ENCODE measurements around the gene ESF1.
"Not testable (repeated sequence)": the region's sequence is repeated elsewhere in the genome, so short reads cannot be mapped to it uniquely, and the experiment has no call there.

ESF1 gene

GRCh38 chr20:13786143-13786828, 1.6 kb upstream of the ESF1 start:
- DNase-seq: no peak

- no peak for DNase-seq
Observed at GRCh38 chr20:13784271-13784892, 337 bp downstream of the ESF1 start.

- no peak for DNase-seq
Observed at GRCh38 chr20:13783528-13783927, 1.2 kb downstream of the ESF1 start.

GRCh38 chr20:13778827-13779226, 5.9 kb downstream of the ESF1 start:
- DNase-seq: no peak

GRCh38 chr20:13777171-13777601, 7.5 kb downstream of the ESF1 start:
- no peak for DNase-seq

- DNase-seq: no peak
Observed at GRCh38 chr20:13775867-13776266, 8.9 kb downstream of the ESF1 start.

GRCh38 chr20:13772529-13772928, 12.2 kb downstream of the ESF1 start:
- no peak for DNase-seq

- no peak for DNase-seq
Observed at GRCh38 chr20:13771853-13772453, 12.8 kb downstream of the ESF1 start.

GRCh38 chr20:13770141-13770540, 14.6 kb downstream of the ESF1 start:
- DNase-seq: no peak

- no peak for DNase-seq
Observed at GRCh38 chr20:13765868-13766416, 18.8 kb downstream of the ESF1 start.

GRCh38 chr20:13765299-13765698, 19.4 kb downstream of the ESF1 start:
- DNase-seq: no peak

GRCh38 chr20:13760451-13760946, 24.2 kb downstream of the ESF1 start:
- not testable (repeated sequence) for DNase-seq

GRCh38 chr20:13758884-13759283, 25.8 kb downstream of the ESF1 start:
- no peak for DNase-seq

- no peak for DNase-seq
Observed at GRCh38 chr20:13756551-13756950, 28.2 kb downstream of the ESF1 start.

GRCh38 chr20:13755809-13756208, 28.9 kb downstream of the ESF1 start:
- DNase-seq: no peak

GRCh38 chr20:13753436-13754036, 31.2 kb downstream of the ESF1 start:
- no peak for DNase-seq

GRCh38 chr20:13749811-13750210, 34.9 kb downstream of the ESF1 start:
- no peak for DNase-seq

GRCh38 chr20:13745784-13746183, 38.9 kb downstream of the ESF1 start:
- no peak for DNase-seq

GRCh38 chr20:13744352-13744751, 40.4 kb downstream of the ESF1 start:
- no peak for DNase-seq

- no peak for DNase-seq
Observed at GRCh38 chr20:13741879-13742278, 42.8 kb downstream of the ESF1 start.

- DNase-seq: no peak
Observed at GRCh38 chr20:13739731-13740649, 44.7 kb downstream of the ESF1 start.

GRCh38 chr20:13738187-13738586, 46.5 kb downstream of the ESF1 start:
- not testable (repeated sequence) for DNase-seq
